Neuronal stem cell (in vitro differentiated cells): ENCODE data around the gene POLH.

Experiments
- DNase-seq: peaks from one replicate; pipeline ENCODE4 v3.0.0-alpha.2; 2013; ENCODE audit warnings: low spot score
- H2AFZ ChIP-seq: one replicate; pipeline ENCODE4 v1.6.1; 2013; ENCODE audit warnings: mild to moderate bottlenecking, low read length, inconsistent platforms
- H2AK5ac ChIP-seq: 2 replicates; pipeline ENCODE4 v1.6.1; 2013; ENCODE audit warnings: low read depth, mild to moderate bottlenecking, inconsistent platforms, low read length, moderate library complexity, mixed read lengths
- H2BK120ac ChIP-seq: 2 replicates; pipeline ENCODE4 v1.6.1; 2013; ENCODE audit warnings: low read depth, mild to moderate bottlenecking, inconsistent platforms, low read length, moderate library complexity, mixed read lengths
- H2BK12ac ChIP-seq: one replicate; pipeline ENCODE4 v1.6.1; 2013; ENCODE audit warnings: low read length, inconsistent platforms
- H2BK15ac ChIP-seq: 2 replicates; pipeline ENCODE4 v1.6.1; 2013; ENCODE audit warnings: mild to moderate bottlenecking, low read length, inconsistent platforms, mixed read lengths
- H2BK5ac ChIP-seq: one replicate; pipeline ENCODE4 v1.6.1; 2013; ENCODE audit warnings: inconsistent platforms, mild to moderate bottlenecking, low read length, moderate library complexity
- H3K14ac ChIP-seq: one replicate; pipeline ENCODE4 v1.6.1; 2013; ENCODE audit warnings: low read length, inconsistent platforms
- H3K18ac ChIP-seq: 2 replicates; pipeline ENCODE4 v1.6.1; 2013; ENCODE audit warnings: low read length, inconsistent platforms
- H3K23ac ChIP-seq: 2 replicates; pipeline ENCODE4 v1.6.1; 2013; ENCODE audit warnings: low read depth, mild to moderate bottlenecking, mixed read lengths, low read length, inconsistent platforms; ENCODE audit not compliant: poor library complexity
- H3K27ac ChIP-seq: replicated peaks from 3 replicates; pipeline ENCODE4 v1.5.1; 2013; ENCODE audit warnings: low read length, inconsistent platforms
- H3K27me3 ChIP-seq, 3 experiments: 2 replicates each; pipeline ENCODE4 v1.6.1; 2013; ENCODE audit warnings: low read length in 3 of 3, mild to moderate bottlenecking in 2 of 3, inconsistent platforms in 1 of 3, low read depth in 1 of 3, mixed read lengths in 1 of 3, moderate library complexity in 1 of 3; ENCODE audit not compliant: control insufficient read depth in 3 of 3, insufficient read depth in 3 of 3
- H3K36me3 ChIP-seq, 2 donors: replicated peaks in 1 of 2; 2 replicates each; pipeline ENCODE4 v1.6.1; 2013; ENCODE audit warnings: low read length in 2 of 2; ENCODE audit not compliant: control insufficient read depth in 2 of 2, insufficient read depth in 2 of 2
- H3K4ac ChIP-seq: 2 replicates; pipeline ENCODE4 v1.6.1; 2013; ENCODE audit warnings: inconsistent platforms, mild to moderate bottlenecking, low read length, moderate library complexity
- H3K4me1 ChIP-seq, 2 donors: 1 replicate in 1 of 2; 2 replicates in 1 of 2; pipeline ENCODE4 v1.6.1; 2013; ENCODE audit warnings: low read length in 2 of 2, low read depth in 1 of 2; ENCODE audit not compliant: control insufficient read depth in 2 of 2, insufficient read depth in 1 of 2
- H3K4me2 ChIP-seq: one replicate; pipeline ENCODE4 v1.6.1; 2013; ENCODE audit warnings: mild to moderate bottlenecking, low read length, inconsistent platforms; ENCODE audit not compliant: insufficient read depth, poor library complexity, severe bottlenecking
- H3K4me3 ChIP-seq, 2 donors: 2 replicates each; pipeline ENCODE4 v1.5.1; 2013; ENCODE audit warnings: low read length in 2 of 2, mild to moderate bottlenecking in 2 of 2, inconsistent platforms in 1 of 2, moderate library complexity in 1 of 2
- H3K79me1 ChIP-seq: one replicate; pipeline ENCODE4 v1.6.1; 2013; ENCODE audit warnings: low read depth, mild to moderate bottlenecking, inconsistent platforms, low read length, moderate library complexity
- H3K9ac ChIP-seq: one replicate; pipeline ENCODE4 v1.6.1; 2013; ENCODE audit warnings: mild to moderate bottlenecking, low read depth, low read length, inconsistent platforms; ENCODE audit not compliant: poor library complexity
- H3K9me3 ChIP-seq, 2 donors: replicated peaks in 1 of 2; 2 replicates each; pipeline versions ENCODE3 to v1.6.1; 2013; ENCODE audit warnings: low read length in 2 of 2, mild to moderate bottlenecking in 2 of 2, inconsistent platforms in 1 of 2, low read depth in 1 of 2, mixed read lengths in 1 of 2, moderate library complexity in 1 of 2; ENCODE audit not compliant: control insufficient read depth in 2 of 2, insufficient read depth in 1 of 2
- H4K8ac ChIP-seq: one replicate; pipeline ENCODE4 v1.6.1; 2013; ENCODE audit warnings: low read depth, mild to moderate bottlenecking, inconsistent platforms, low read length, moderate library complexity
- H4K91ac ChIP-seq: one replicate; pipeline ENCODE4 v1.6.1; 2013; ENCODE audit warnings: low read length, low read depth, mild to moderate bottlenecking, inconsistent platforms; ENCODE audit not compliant: poor library complexity
- WGBS, 2 donors: extraction: QIAGEN DNeasy Blood & Tissue Kit; methylation state at CpG; one replicate each; pipeline ENCODE4 v1.1.7; 2013; ENCODE audit warnings: missing lambda C conversion rate in 2 of 2, mixed read lengths in 1 of 2; ENCODE audit not compliant: insufficient read length in 2 of 2, insufficient replicate concordance in 1 of 2; ENCODE audit errors: extremely low coverage in 2 of 2; 5-methylcytosine and 5-hydroxymethylcytosine counted together

POLH gene

GRCh38 chr6:43540507-43540906, 35.5 kb upstream of the POLH start:
- Histone ChIP-seq H2BK120ac (no peak overlapping the region), H3K36me3 (peaks cover 18 to 91% of the 10 kb centered on the region in 2 donors)
- no CpG with 5 or more reads among the region's 5 CpGs for WGBS, 2 donors

GRCh38 chr6:43541774-43542471, 34.1 kb upstream of the POLH start:
- Histone ChIP-seq H2BK12ac (no peak overlapping the region), H3K14ac (no peak overlapping the region), H2BK15ac (no peak overlapping the region), H3K79me1 (no peaks in the 10 kb centered on the region), H3K18ac (no peak overlapping the region), H4K8ac (no peak overlapping the region), H2BK120ac (no peak overlapping the region), H3K4me2 (no peak overlapping the region), H2AFZ (no peak overlapping the region), H2BK5ac (no peak overlapping the region), H2AK5ac (no peak overlapping the region), H3K36me3 (peaks cover 22 to 94% of the 10 kb centered on the region in 2 donors), H3K9me3 (no peaks in the 10 kb centered on the region), H3K4me1 (no peaks in the 10 kb centered on the region), H3K4ac (no peak overlapping the region), H3K27me3 (no peaks in the 10 kb centered on the region), H4K91ac (no peak overlapping the region), H3K23ac (no peak overlapping the region), H3K9ac (no peak overlapping the region), H3K4me3 (no peak overlapping the region), H3K27ac (no peak overlapping the region)
- DNase-seq, result no peak
- WGBS, 2 donors, result no CpG with 5 or more reads among the region's 8 CpGs

More at GRCh38 chr6:43540507-43540906, 35.5 kb upstream of the POLH start:
- H3K27me3 ChIP-seq, result no peaks in the 10 kb centered on the region
- no peak overlapping the region for H3K9ac ChIP-seq
- H2BK15ac ChIP-seq, result no peak overlapping the region
- no peak overlapping the region for H3K23ac ChIP-seq
- no peak overlapping the region for H3K27ac ChIP-seq
- no peak overlapping the region for H4K8ac ChIP-seq
- no peak overlapping the region for H3K4ac ChIP-seq
- H3K9me3 ChIP-seq, result no peaks in the 10 kb centered on the region
- no peak for DNase-seq
- H2BK12ac ChIP-seq, result no peak overlapping the region
- no peak overlapping the region for H3K4me3 ChIP-seq
- H3K14ac ChIP-seq, result no peak overlapping the region
- no peak overlapping the region for H3K4me2 ChIP-seq
- no peak overlapping the region for H2BK5ac ChIP-seq
- H3K79me1 ChIP-seq, result no peaks in the 10 kb centered on the region
- H4K91ac ChIP-seq, result no peak overlapping the region
- H3K4me1 ChIP-seq, result no peaks in the 10 kb centered on the region
- H2AFZ ChIP-seq, result no peak overlapping the region
- no peak overlapping the region for H2AK5ac ChIP-seq
- H3K18ac ChIP-seq, result no peak overlapping the region

GRCh38 chr6:43544461-43544860, 31.5 kb upstream of the POLH start:
- WGBS, 2 donors, result no CpG with 5 or more reads among the region's 4 CpGs
- Histone ChIP-seq H3K4me1 (no peaks in the 10 kb centered on the region), H3K14ac (no peak overlapping the region), H3K23ac (no peak overlapping the region), H2BK120ac (no peak overlapping the region), H3K79me1 (no peaks in the 10 kb centered on the region), H2AK5ac (no peak overlapping the region), H4K91ac (no peak overlapping the region), H2BK12ac (no peak overlapping the region), H2BK5ac (no peak overlapping the region), H3K18ac (no peak overlapping the region), H3K4me2 (no peak overlapping the region), H3K4ac (no peak overlapping the region), H3K9me3 (no peaks in the 10 kb centered on the region), H2BK15ac (no peak overlapping the region), H3K36me3 (peaks cover 32 to 96% of the 10 kb centered on the region in 2 donors), H3K9ac (no peak overlapping the region), H2AFZ (no peak overlapping the region), H3K4me3 (no peak overlapping the region), H3K27me3 (no peaks in the 10 kb centered on the region), H3K27ac (no peak overlapping the region), H4K8ac (no peak overlapping the region)
- no peak for DNase-seq

GRCh38 chr6:43547222-43547621, 28.8 kb upstream of the POLH start:
- H3K4me1 ChIP-seq, result no peaks in the 10 kb centered on the region
- H2BK120ac ChIP-seq, result no peak overlapping the region
- H2BK15ac ChIP-seq, result no peak overlapping the region
- no peak overlapping the region for H3K14ac ChIP-seq
- no peak overlapping the region for H2AFZ ChIP-seq
- no peaks in the 10 kb centered on the region for H3K79me1 ChIP-seq
- no peak overlapping the region for H2AK5ac ChIP-seq
- H3K36me3 ChIP-seq, result peaks cover 33 to 98% of the 10 kb centered on the region in 2 donors
- H4K91ac ChIP-seq, result no peak overlapping the region
- H3K9ac ChIP-seq, result no peak overlapping the region
- no CpG with 5 or more reads among the region's 3 CpGs for WGBS, 2 donors
- H4K8ac ChIP-seq, result no peak overlapping the region
- H3K18ac ChIP-seq, result no peak overlapping the region
- no peak overlapping the region for H3K27ac ChIP-seq
- no peak overlapping the region for H3K4me3 ChIP-seq
- no peak overlapping the region for H3K23ac ChIP-seq
- no peak overlapping the region for H3K4me2 ChIP-seq
- H2BK12ac ChIP-seq, result no peak overlapping the region
- H2BK5ac ChIP-seq, result no peak overlapping the region
- no peak overlapping the region for H3K4ac ChIP-seq
- DNase-seq, result no peak
- no peaks in the 10 kb centered on the region for H3K27me3 ChIP-seq
- H3K9me3 ChIP-seq, result no peaks in the 10 kb centered on the region
